GM12872 (cell line): ENCODE measurements around the gene HOXB2.

Experiments
- TF ChIP-seq, protein P1 (sequence below): IDR thresholded peaks from 3 replicates; pipeline ENCODE4 v1.5.1; 2011; ENCODE audit warnings: low read depth, mild to moderate bottlenecking, low read length, moderate library complexity; ENCODE audit not compliant: insufficient read depth

HOXB2 gene

DNA sequence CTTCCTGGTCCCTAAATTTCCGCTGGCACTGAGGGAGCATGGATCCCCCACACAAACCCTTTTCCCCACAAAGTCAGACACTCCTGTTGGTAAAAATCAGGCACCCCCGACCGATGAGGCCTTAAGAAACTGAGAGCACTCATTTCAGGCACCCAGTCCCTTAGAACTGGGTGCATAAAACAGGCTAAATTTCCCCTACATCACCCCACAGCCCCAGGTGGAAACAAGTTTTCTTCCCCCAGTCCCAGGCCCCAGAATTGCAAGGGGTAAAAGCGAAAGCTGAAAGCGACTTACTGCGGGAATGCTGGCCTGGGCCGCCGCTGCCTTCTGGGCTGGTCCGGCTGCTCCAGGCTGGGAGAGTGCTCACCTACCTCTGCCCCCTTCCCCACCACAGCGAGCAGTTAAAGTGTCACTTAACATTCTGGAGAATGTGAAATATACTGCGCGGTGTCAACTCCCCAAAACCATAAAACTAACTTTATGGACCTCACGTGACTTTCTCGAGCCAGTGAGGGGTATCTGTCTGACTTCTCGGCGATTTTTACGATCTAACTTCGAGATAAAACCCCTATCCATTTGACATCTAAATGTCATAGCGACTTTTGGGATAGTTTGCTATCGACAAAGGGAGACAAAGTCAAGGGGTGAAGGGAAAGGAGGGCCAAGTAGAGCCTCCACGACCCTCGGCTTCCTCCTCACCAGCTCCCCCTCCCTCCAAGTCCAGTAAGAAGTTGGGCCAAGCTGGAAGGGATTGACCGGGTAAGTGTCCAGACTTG lies 45.1 kb upstream of the HOXB2 start, which contains the start of gene HOXB3:
TSS of gene HOXB3 (minus strand) at position 411 of the 776 bp plus-strand sequence. CDS start 37,767 bp downstream, outside the sequence.
- TF ChIP-seq, protein P1, sequence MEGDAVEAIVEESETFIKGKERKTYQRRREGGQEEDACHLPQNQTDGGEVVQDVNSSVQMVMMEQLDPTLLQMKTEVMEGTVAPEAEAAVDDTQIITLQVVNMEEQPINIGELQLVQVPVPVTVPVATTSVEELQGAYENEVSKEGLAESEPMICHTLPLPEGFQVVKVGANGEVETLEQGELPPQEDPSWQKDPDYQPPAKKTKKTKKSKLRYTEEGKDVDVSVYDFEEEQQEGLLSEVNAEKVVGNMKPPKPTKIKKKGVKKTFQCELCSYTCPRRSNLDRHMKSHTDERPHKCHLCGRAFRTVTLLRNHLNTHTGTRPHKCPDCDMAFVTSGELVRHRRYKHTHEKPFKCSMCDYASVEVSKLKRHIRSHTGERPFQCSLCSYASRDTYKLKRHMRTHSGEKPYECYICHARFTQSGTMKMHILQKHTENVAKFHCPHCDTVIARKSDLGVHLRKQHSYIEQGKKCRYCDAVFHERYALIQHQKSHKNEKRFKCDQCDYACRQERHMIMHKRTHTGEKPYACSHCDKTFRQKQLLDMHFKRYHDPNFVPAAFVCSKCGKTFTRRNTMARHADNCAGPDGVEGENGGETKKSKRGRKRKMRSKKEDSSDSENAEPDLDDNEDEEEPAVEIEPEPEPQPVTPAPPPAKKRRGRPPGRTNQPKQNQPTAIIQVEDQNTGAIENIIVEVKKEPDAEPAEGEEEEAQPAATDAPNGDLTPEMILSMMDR: no peak

DNA sequence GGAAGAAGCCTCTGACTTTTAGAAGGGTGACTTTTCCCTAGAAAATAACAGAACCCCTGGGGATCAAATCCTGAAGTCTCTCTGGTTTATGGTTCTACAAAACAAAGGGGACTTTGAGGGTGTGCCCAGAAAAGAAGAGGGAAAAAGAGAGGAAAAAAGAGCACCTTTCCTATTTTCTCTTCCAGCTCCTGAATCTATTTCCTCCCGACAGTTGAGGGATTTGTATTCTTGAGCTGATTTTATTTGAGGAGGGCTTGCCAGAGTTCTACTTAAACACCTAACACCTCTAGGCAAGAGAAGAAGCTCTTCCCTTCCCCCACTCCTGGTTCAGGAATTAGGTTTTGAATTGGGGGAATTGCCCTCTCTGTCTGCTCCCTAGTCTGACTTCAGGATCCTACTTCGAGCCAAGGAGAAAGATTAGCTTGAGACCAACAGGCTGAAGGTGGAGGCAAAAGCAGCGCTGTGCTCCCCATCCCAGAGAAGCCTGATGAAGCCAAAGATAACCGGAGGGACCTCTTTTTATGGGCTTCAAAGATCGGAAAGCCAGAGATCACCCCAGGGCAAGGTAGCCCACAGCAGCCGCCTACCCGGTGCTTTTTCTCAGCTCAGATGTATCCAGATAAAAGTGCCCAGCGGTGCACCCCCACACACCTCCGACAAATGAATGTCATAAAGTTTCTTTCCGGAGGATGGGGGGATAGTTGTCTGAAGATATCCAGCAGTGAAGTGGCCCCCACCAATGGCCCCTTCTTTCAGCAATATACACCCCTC lies 44.3 kb upstream of the HOXB2 start:
- TF ChIP-seq, protein P1: no peak

DNA sequence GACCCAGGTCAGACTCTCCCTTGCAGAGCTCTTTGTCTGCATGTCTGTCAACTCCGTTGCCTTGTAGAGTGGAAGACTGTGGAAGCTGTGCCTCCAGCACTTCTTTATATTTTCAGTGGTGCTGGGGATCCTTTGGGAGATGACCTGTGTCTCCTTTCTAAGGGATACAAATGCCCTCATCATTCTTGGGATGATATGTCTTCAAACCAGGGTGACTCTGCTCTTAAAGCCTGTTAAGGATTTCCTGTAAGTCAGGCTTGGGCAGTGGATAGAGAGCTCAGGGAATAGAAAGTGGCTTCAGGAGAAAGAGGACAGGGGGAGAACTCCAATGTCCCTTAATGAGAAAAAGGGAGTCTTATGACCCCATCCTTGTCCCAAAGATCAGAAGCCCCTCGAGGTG lies 43.6 kb upstream of the HOXB2 start:
- TF ChIP-seq, protein P1: no peak

DNA sequence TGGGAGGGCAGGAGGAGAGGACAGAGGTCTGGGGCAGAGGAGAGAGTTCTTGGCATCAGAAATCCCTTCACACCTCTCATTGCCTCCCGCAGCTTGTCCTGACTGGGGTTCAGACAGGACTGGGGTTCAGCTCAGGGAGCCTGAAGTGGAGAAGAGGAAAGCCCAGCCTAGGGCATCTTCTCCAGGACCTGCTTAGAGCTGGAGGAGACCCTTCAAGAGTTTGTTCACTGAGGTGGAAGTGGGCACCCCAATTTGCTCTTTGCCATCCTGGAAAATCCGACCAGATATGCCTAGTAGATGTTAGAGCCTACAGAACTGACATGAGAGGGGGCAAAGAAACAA lies 43.1 kb upstream of the HOXB2 start:
- TF ChIP-seq, protein P1: no peak

DNA sequence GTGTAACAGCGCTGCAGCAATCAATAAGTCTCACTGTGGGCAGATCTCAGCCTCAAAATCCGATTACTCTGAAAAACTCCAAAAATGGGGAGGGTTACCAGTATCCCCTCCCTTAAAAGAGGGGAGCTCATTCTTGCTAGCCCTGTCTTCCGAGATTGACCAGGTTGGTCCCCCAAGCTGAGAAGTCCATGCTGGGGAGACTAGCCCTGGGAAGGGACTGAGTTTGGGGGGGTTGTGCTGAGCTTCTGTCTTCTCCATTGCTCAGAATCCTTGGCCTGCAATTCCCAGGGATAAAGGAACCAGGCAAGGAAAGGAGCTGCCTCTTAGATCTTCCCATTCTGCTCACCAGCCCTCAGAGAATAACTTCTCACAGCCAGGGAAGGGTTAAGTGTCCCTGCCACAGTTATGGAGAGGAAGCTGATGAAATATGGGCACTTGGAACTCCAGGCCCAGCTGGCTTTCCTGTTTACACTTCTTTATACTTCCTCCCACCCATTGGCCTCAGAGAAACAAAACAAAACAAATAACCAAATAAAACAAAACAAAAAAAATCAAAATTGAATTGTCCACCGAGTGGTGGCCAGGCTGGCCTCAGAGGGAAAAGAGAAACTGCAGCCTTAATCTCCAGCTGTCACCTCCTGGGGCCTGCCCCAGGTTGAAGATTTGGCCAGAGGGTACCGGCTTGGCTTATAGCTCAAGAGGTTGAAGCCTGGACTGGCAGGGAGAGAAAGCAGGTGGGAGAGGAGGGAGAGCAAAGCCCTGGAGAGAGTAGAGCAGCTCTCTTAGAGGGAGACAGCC lies 42.6 kb upstream of the HOXB2 start:
- TF ChIP-seq, protein P1: no peak

DNA sequence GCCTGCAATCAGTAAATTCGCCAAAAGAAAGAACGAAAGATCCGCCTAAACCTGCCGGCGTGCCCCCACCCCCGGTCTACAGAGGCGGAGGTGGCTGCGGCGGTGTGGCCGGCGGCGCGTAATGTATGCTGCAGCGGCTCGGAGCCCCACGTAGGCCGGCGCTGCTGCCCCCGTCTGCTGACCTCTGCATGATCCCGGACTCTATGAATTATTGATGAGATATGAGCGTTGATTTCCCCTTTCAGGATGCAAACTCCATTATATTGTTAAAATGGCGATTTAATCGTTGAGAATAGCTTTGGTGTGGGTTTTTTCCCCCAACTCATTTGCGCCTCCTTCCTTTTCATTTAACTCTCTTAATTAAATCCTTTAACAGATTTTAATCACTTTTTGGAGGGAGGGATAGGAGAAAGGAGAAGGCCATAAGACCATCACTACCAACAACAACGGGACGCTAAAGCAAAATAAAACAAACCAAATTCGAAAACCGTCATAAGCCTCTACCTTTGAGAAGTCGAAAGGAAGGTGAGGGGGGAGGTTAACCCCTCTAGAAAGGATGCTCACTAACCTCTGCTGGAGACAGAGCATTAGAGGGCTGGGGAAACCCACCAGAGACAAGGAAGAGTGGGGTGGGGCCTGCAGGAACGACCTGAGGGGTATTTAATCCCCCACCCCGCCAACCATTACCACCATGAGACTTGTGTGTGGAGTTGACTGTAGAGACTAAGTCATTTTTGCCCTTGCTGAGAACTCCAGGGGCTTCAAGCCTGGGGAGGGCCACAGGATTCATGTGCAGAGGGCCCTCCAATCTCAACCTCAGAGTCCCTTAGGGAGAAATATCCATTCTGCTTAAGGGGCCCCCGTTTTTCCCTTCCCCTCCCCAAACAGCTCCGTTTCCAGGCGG lies 41.7 kb upstream of the HOXB2 start:
- TF ChIP-seq, protein P1: no peak
